AG08396 (cell line): ENCODE results near the gene SNCB.

Source experiments
- DNase-seq: peaks from one replicate; pipeline ENCODE4 v3.0.0; 2012; ENCODE audit warnings: low spot score, mixed read lengths

Gene SNCB

GRCh38 chr5:176660860-176661641 lies 30.7 kb upstream of the SNCB start:
- DNase-seq: peak; percentile 91

- DNase-seq: no peak
These were observed 30.2 kb upstream of the SNCB start for GRCh38 chr5:176660530-176660859.

- no peak for DNase-seq
These were observed 29.6 kb upstream of the SNCB start for GRCh38 chr5:176659860-176660461.

- DNase-seq: no peak
These were observed 29.1 kb upstream of the SNCB start for GRCh38 chr5:176659512-176659839.

GRCh38 chr5:176658817-176659511 lies 28.6 kb upstream of the SNCB start:
- no peak for DNase-seq

GRCh38 chr5:176658007-176658599 lies 27.8 kb upstream of the SNCB start:
- peak; percentile 78 for DNase-seq

- DNase-seq: no peak
These were observed 26.2 kb upstream of the SNCB start for GRCh38 chr5:176656467-176656990.

GRCh38 chr5:176654856-176655255 lies 24.5 kb upstream of the SNCB start:
- DNase-seq: no peak

GRCh38 chr5:176653401-176654385 lies 23.4 kb upstream of the SNCB start:
- DNase-seq: no peak

- no peak for DNase-seq
These were observed 21.8 kb upstream of the SNCB start for GRCh38 chr5:176652136-176652535.

GRCh38 chr5:176651472-176651980 lies 21.2 kb upstream of the SNCB start:
- no peak for DNase-seq

- no peak for DNase-seq
These were observed 20.1 kb upstream of the SNCB start for GRCh38 chr5:176650354-176650884.

GRCh38 chr5:176648474-176649194 lies 18.3 kb upstream of the SNCB start:
- no peak for DNase-seq

GRCh38 chr5:176647843-176648473 lies 17.6 kb upstream of the SNCB start:
- DNase-seq: no peak

GRCh38 chr5:176647030-176647842 lies 16.9 kb upstream of the SNCB start, which contains the start of gene TSPAN17:
TSS of gene TSPAN17 (plus strand) at chr5:176647484. CDS start at chr5:176647616, 132 bp downstream.
- peak; percentile 100 for DNase-seq

GRCh38 chr5:176646707-176647029 lies 16.3 kb upstream of the SNCB start:
- no peak for DNase-seq

GRCh38 chr5:176646049-176646706 lies 15.8 kb upstream of the SNCB start:
- DNase-seq: no peak

GRCh38 chr5:176644878-176645670 lies 14.7 kb upstream of the SNCB start:
- DNase-seq: no peak
